Lower lobe of right lung (tissue), 2 donors: ENCODE measurements around the gene SYCP2. TPM values are rescaled to one million over a fixed set of nuclear protein-coding genes. Genes with fewer than 3 reads are reported as not detected.

Experiments used
- ATAC-seq, 2 donors: fragments of 200-7000 bp; cut with Tn5 transposase; one replicate each; pipeline ENCODE4 v1.9.1; 2020 to 2022; ENCODE audit warnings: mild to moderate bottlenecking in 2 of 2, moderate library complexity in 2 of 2
- DNase-seq: peaks from one replicate; pipeline ENCODE4 v3.0.0-alpha.2; 2020
- H3K27ac ChIP-seq: fragments of 200-600 bp; one replicate; pipeline ENCODE4 v1.8.0; 2022
- H3K27me3 ChIP-seq: fragments of 200-600 bp; one replicate; pipeline ENCODE4 v1.8.0; 2022; ENCODE audit warnings: low read depth
- H3K36me3 ChIP-seq: fragments of 200-600 bp; one replicate; pipeline ENCODE4 v1.8.0; 2022; ENCODE audit warnings: mild to moderate bottlenecking
- H3K4me1 ChIP-seq: fragments of 200-600 bp; one replicate; pipeline ENCODE4 v1.8.0; 2022
- H3K4me3 ChIP-seq: fragments of 200-600 bp; one replicate; pipeline ENCODE4 v1.8.0; 2022; ENCODE audit warnings: mild to moderate bottlenecking
- H3K9me3 ChIP-seq: fragments of 200-600 bp; one replicate; pipeline ENCODE4 v1.8.0; 2022
- intact Hi-C: fragments of 100-400 bp; cut with DNase I; formaldehyde crosslinking; loops from one replicate; pipeline ENCODE4 v1.11.0; 2022
- total RNA-seq: library from RNA; stranded (reverse); fragmentation: NEBNext Ultra II Directional; extraction: Animal tissue kit (Norgen Biotek cat#: 25700); gene quantifications from one replicate; pipeline ENCODE4 v1.2.1, GENCODE V29; 2021
- TF ChIP-seq, protein P1 (sequence below): fragments of 200-600 bp; IDR thresholded peaks from one replicate; pipeline ENCODE4 v1.8.0; 2022; ENCODE audit warnings: antibody characterized with exemption, mild to moderate bottlenecking
- donor health status: DM: no; HTN: yes; CAD: no; lungs with severe emphysema.

The SYCP2 gene
- total RNA-seq, 1 donor from 2014 or later, result 3.5 TPM

DNA sequence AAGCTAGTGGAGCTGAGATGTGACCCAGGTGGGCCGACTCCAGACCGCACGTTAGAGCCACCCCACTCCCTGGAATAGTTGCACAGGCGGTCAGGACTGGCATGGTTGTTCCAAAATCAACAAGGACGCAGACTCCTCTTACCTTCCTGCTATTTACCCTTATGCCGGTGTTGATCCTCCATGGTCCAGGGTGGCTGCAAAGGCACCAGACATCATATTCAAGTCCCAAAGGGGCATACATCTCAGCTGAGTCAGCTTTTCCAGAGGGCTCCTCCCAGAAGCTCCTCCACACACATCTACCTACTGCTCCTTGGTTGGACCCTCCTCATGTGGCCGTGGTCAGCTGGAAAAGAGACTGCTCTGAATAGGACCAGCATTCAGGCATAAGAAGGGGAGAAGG is 112.2 kb downstream of the SYCP2 start:
- no peaks in the 10 kb centered on the region for H3K36me3 ChIP-seq
- no peaks in the 10 kb centered on the region for H3K9me3 ChIP-seq
- intact Hi-C loops, result no loop called here
- H3K27me3 ChIP-seq, result no peaks in the 10 kb centered on the region
- TF ChIP-seq, protein P1, sequence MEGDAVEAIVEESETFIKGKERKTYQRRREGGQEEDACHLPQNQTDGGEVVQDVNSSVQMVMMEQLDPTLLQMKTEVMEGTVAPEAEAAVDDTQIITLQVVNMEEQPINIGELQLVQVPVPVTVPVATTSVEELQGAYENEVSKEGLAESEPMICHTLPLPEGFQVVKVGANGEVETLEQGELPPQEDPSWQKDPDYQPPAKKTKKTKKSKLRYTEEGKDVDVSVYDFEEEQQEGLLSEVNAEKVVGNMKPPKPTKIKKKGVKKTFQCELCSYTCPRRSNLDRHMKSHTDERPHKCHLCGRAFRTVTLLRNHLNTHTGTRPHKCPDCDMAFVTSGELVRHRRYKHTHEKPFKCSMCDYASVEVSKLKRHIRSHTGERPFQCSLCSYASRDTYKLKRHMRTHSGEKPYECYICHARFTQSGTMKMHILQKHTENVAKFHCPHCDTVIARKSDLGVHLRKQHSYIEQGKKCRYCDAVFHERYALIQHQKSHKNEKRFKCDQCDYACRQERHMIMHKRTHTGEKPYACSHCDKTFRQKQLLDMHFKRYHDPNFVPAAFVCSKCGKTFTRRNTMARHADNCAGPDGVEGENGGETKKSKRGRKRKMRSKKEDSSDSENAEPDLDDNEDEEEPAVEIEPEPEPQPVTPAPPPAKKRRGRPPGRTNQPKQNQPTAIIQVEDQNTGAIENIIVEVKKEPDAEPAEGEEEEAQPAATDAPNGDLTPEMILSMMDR, result no peak
- peaks cover 5% of the 10 kb centered on the region for H3K4me1 ChIP-seq
- no peak for DNase-seq
- no peak overlapping the region for H3K4me3 ChIP-seq
- no peak for ATAC-seq
- H3K27ac ChIP-seq, result no peak overlapping the region

DNA sequence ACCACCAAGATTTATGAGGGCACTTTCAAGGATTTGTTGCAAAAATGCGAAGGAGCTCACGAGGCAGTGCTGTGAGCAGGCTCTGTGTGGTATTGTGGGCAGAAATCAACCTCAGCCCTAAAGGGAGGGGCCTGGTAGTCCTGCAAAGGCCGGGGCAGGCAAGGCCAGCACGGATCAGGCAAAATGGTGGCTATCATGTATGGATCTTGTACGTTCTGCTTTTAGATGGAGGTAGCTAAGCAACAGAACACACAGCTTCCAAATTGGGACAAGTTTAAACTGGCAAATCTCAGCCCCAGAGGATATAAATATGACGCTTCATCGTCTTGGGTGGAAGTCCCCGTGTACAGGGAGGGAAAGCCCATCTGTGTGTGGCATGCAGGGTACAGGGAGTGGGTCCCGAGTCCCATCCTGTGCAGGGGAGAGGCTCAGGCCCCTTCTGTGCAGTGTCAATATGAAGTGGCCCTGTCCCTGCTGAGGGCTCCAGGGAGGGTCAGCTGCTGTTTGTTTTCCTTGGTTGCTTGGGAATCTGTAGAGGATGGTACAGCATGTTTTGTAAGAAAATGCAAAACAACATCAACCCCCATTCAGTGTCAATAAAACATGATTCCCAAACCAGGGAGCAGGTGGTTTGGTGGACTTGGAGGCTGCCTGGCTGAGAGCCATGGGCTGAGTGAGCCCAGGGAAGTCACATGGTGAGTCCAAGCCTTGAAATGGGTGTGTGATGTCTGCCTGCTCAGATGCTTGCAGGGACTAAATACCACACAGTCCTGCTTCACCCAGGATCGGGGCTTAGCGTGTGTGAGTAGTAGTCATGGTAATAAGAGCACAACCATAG is 113.0 kb downstream of the SYCP2 start:
- Histone ChIP-seq H3K27ac (no peak overlapping the region), H3K4me3 (no peak overlapping the region), H3K4me1 (peaks cover 5% of the 10 kb centered on the region), H3K27me3 (no peaks in the 10 kb centered on the region), H3K36me3 (no peaks in the 10 kb centered on the region), H3K9me3 (no peaks in the 10 kb centered on the region)
- ATAC-seq, result peak; percentile 57 to 72
- no peak for DNase-seq
- TF ChIP-seq, protein P1, result no peak
- intact Hi-C loops, result no loop called here

DNA sequence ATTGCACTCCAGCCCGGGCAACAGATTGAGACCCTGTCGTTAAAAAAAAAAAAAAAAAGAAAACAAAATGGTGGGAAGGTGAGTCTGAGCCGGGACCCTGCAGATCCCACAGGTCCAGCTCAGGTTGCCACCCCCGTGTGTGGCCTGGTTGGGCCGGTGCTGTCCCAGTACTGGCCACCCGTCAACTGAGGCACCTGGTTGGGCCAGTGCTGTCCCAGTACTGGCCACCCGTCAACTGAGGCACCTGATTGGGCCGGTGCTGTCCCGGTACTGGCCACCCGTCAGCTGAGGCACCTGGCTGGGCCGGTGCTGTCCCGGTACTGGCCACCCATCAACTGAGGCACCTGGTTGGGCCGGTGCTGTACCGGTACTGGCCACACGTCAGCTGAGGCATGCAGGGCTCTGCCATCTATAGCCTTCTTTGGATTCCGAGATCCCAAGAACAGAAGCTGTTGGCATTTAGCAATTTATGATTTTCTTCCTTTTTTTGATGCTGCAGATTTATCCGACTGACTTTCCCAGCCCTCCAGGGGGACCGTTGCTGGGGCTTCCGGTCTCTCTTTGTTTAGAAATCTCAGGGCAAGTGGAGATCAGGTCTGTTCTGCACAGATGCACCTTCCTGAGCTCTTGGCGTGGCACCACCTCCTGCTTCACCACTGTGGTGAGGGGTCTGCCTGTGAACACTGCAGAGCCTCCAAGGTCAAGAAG is 113.8 kb downstream of the SYCP2 start:
- TF ChIP-seq, protein P1, result no peak
- Histone ChIP-seq H3K4me3 (no peak overlapping the region), H3K4me1 (peaks cover 5% of the 10 kb centered on the region), H3K27me3 (no peaks in the 10 kb centered on the region), H3K9me3 (no peaks in the 10 kb centered on the region), H3K27ac (no peak overlapping the region), H3K36me3 (no peaks in the 10 kb centered on the region)
- DNase-seq, result no peak
- ATAC-seq, result no peak
- intact Hi-C loops, result no loop called here

DNA sequence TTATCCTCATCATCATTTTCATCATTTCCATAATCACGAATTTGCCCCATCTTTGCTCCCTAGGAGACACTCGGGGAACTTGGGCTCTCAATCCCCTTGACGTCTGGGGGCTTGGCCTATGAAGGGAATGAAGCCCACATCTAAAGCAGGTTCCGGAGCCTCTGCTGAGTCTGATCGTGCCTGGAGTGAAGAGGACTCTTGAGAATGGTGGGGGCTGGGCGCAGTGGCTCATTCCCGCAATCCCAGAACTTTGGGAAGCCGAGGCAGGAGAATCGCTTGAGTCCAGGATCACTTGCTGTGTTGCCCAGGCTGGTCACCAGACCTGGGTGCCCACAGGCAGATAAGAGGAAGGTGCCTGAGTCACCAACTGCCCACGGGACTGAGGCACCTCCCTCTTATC is 114.5 kb downstream of the SYCP2 start:
- H3K36me3 ChIP-seq, result no peaks in the 10 kb centered on the region
- no peak overlapping the region for H3K27ac ChIP-seq
- intact Hi-C loops, result no loop called here
- peaks cover 5% of the 10 kb centered on the region for H3K4me1 ChIP-seq
- TF ChIP-seq, protein P1, result no peak
- no peak for ATAC-seq
- no peaks in the 10 kb centered on the region for H3K9me3 ChIP-seq
- no peak for DNase-seq
- H3K27me3 ChIP-seq, result no peaks in the 10 kb centered on the region
- H3K4me3 ChIP-seq, result no peak overlapping the region

DNA sequence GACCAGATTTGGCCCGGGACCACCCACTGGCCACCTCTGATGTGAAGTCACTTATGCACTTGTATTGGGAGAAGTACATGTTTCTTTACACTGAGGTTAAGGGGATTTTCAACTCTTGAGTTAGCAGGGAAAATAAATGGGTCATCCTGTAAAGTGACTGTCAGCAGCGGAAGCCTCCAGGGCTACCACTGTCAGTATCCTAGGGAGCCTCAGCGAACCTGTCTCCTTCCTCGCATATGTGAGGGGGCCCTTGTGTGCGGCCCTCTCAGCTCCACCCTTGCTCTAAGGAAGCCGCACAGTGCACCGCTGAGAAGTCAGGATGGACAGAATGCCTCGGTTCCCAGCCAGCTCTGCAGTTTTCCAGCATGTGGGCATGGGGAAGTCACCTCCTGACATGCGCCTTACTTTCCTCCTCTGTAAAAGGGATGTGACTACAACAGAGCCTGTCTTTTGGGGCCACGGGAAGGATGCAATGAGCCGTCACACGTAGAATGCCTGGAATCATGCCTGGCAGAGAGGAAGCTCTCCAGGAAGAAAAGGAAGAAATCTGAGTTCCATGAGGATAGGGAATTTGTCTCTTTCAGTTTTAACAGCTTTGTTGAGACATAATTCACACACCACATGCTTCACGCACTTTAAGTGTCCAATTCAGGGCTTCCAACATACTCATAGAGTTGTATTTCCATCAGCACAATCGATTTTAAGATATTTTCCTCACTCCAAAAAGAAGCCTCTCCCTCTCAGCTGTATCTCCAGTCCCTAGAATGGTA is 115.4 kb downstream of the SYCP2 start:
- no peaks in the 10 kb centered on the region for H3K9me3 ChIP-seq
- H3K36me3 ChIP-seq, result no peaks in the 10 kb centered on the region
- H3K27ac ChIP-seq, result no peak overlapping the region
- TF ChIP-seq, protein P1, result no peak
- H3K4me3 ChIP-seq, result no peak overlapping the region
- ATAC-seq, result no peak
- intact Hi-C loops, result no loop called here
- DNase-seq, result no peak
- H3K27me3 ChIP-seq, result no peaks in the 10 kb centered on the region
- peaks cover 4% of the 10 kb centered on the region for H3K4me1 ChIP-seq
